Brain microvascular endothelial cell (primary cell): ENCODE data around the gene PKIG.

ENCODE experiments used
- DNase-seq: peaks from one replicate; pipeline ENCODE4 v3.0.0-alpha.2; 2020
- H3K27ac ChIP-seq: fragments of 250-450 bp; sonication (Bioruptor Pico); 2 replicates; pipeline ENCODE4 v1.5.1; 2020; ENCODE audit warnings: mild to moderate bottlenecking, moderate library complexity
- H3K27me3 ChIP-seq: fragments of 250-450 bp; sonication (Bioruptor Pico); replicated peaks from 2 replicates; pipeline ENCODE4 v1.5.1; 2020; ENCODE audit warnings: mild to moderate bottlenecking
- H3K36me3 ChIP-seq: fragments of 250-450 bp; sonication (Bioruptor Pico); replicated peaks from 2 replicates; pipeline ENCODE4 v1.5.1; 2020; ENCODE audit warnings: mild to moderate bottlenecking
- H3K4me3 ChIP-seq: 2 replicates; pipeline ENCODE4 v1.5.1; 2011; ENCODE audit warnings: low read depth, mild to moderate bottlenecking, control low read depth, low read length, moderate library complexity
- in situ Hi-C: cut with HindIII; loops from 2 replicates; pipeline ENCODE4 v1.10.0; 2017; ENCODE audit warnings: low sequenced_read_pairs, low pct_ligation_motif_present
- TF ChIP-seq, protein P1 (sequence below): IDR thresholded peaks from 2 replicates; pipeline ENCODE4 v1.5.1; 2011; ENCODE audit warnings: low read depth, mild to moderate bottlenecking, moderate library complexity, low read length, control low read depth, inconsistent platforms; ENCODE audit errors: missing control alignments

Gene PKIG

DNA sequence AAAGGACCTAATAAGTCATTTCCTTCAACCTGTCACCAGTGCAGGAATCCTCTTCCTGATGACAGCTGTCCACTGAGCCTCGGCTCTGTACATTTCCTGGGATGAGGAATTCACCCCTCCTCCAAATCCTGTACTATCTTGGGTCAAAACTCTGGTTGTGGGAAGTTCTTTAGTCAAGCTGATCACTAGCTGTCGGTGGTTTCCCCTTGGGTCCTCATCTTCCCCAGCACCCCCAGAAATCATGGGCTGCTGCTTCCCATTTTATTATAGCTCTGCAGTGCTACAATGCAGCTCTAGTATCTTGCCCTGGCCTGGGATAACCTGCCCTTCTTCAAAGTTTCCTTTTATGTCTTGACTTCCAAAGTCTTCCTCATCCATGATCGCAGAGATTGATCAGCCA, 83.7 kb downstream of the PKIG start:
- in situ Hi-C loops, result no loop called here
- Histone ChIP-seq H3K4me3 (no peak overlapping the region), H3K36me3 (no peaks in the 10 kb centered on the region), H3K27me3 (no peaks in the 10 kb centered on the region), H3K27ac (no peak overlapping the region)
- TF ChIP-seq, protein P1, sequence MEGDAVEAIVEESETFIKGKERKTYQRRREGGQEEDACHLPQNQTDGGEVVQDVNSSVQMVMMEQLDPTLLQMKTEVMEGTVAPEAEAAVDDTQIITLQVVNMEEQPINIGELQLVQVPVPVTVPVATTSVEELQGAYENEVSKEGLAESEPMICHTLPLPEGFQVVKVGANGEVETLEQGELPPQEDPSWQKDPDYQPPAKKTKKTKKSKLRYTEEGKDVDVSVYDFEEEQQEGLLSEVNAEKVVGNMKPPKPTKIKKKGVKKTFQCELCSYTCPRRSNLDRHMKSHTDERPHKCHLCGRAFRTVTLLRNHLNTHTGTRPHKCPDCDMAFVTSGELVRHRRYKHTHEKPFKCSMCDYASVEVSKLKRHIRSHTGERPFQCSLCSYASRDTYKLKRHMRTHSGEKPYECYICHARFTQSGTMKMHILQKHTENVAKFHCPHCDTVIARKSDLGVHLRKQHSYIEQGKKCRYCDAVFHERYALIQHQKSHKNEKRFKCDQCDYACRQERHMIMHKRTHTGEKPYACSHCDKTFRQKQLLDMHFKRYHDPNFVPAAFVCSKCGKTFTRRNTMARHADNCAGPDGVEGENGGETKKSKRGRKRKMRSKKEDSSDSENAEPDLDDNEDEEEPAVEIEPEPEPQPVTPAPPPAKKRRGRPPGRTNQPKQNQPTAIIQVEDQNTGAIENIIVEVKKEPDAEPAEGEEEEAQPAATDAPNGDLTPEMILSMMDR, result no peak
- DNase-seq, result no peak
